ENCODE measurements around the gene DGKG. TPM values are rescaled to one million over a fixed set of nuclear protein-coding genes. Genes with fewer than 3 reads are reported as not detected.

Gene DGKG
- total RNA-seq, 4 donors from 2014 or later = 1.3 to 5.7 (median 2.3) TPM

DNA sequence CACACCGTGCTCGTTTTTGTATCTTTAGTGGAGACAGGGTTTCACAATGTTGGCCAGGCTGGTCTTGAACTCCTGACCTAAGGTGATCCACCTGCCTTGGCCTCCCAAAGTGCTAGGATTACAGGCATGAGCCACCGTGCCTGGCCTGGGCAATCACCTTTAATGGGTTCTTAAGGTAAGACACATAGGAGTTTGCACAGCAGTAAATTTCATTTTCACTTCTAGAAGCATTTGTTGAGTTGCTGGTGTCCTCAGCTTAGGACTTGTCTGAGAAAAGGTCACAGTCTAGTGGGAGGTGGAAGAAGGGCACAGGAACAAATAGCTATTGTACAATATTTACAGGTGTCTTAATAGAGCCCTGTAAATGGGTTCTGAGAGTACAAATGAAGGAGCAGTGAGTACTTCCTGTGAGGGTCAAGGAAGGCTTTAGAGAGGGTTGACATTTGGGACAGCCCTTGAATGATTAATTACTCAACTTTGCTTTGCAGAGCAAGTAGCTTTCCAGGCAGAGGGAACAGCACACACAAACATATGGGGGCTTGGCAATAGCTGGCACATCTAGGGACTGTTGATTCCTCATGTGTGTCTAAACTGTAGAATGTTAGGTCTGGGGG lies 244.4 kb downstream of the DGKG start:
- 90 to 95% methylated on average over 3 of the region's 3 CpGs for WGBS, 2 donors

DNA sequence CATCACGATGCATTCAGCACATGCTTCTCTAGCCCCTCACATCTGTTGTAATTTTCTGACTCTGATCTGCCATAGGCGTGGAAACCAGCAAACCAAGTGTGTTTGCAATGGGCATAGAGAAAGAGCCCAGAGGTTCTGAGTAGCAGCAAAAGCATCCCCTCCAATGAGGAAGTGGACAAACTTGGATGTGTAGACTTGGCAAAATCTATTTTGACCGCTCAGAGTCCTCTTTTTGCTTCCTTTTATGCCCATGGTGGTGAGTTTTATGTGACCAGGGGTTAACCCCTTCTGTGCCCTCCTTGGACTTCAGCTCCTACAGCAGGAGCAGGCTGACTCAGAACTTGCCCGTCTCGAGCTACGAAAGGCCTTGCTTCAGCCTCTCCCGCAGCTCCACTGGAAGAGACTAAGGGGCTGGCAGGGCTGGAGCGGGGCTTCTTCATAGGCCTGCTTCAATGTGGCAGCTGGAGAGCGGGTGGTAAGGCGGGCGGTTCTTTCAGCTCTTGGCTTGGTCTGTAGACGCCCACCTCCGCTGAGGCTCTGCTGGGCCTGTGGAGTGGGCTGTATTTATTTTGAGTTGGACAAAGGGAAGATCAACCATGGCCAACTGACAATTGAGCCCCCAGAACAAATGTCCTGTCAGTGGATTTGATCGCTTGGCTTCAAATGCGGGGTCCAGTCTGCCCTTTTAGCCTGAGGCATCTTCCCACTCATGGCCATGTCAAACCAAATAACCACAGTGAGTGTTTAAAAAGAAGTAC lies 246.6 kb downstream of the DGKG start:
- no peak overlapping the region for H3K27ac ChIP-seq
- H3K27me3 ChIP-seq = peaks cover 0 to 16% of the 10 kb centered on the region in 2 donors
- no peak for DNase-seq (ENCODE audit: low spot score in 2 of 2)
- no peaks in the 10 kb centered on the region for H3K9me3 ChIP-seq
- H3K4me3 ChIP-seq = no peak overlapping the region
- H3K36me3 ChIP-seq = no peaks in the 10 kb centered on the region
- TF ChIP-seq, protein P1, sequence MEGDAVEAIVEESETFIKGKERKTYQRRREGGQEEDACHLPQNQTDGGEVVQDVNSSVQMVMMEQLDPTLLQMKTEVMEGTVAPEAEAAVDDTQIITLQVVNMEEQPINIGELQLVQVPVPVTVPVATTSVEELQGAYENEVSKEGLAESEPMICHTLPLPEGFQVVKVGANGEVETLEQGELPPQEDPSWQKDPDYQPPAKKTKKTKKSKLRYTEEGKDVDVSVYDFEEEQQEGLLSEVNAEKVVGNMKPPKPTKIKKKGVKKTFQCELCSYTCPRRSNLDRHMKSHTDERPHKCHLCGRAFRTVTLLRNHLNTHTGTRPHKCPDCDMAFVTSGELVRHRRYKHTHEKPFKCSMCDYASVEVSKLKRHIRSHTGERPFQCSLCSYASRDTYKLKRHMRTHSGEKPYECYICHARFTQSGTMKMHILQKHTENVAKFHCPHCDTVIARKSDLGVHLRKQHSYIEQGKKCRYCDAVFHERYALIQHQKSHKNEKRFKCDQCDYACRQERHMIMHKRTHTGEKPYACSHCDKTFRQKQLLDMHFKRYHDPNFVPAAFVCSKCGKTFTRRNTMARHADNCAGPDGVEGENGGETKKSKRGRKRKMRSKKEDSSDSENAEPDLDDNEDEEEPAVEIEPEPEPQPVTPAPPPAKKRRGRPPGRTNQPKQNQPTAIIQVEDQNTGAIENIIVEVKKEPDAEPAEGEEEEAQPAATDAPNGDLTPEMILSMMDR (IDR thresholded peaks at IDR 0.05) = no peak
- TF ChIP-seq EP300 (IDR thresholded peaks at IDR 0.05) = peak in 1 of 2 donors; percentile 34
- H3K4me1 ChIP-seq = peaks cover 0 to 9% (median 6%) of the 10 kb centered on the region in 4 donors
- WGBS, 2 donors = 84 to 88% methylated on average over 15 of the region's 15 CpGs

More for the DNA sequence above, 244.4 kb downstream of the DGKG start:
- Histone ChIP-seq H3K4me3 (no peak overlapping the region), H3K36me3 (no peaks in the 10 kb centered on the region), H3K4me1 (no peaks in the 10 kb centered on the region), H3K27me3 (peaks cover 0 to 10% of the 10 kb centered on the region in 2 donors), H3K27ac (no peak overlapping the region), H3K9me3 (no peaks in the 10 kb centered on the region)
- TF ChIP-seq, protein P1 (IDR thresholded peaks at IDR 0.05) = no peak
- no peak for DNase-seq (ENCODE audit: low spot score in 2 of 2)

DNA sequence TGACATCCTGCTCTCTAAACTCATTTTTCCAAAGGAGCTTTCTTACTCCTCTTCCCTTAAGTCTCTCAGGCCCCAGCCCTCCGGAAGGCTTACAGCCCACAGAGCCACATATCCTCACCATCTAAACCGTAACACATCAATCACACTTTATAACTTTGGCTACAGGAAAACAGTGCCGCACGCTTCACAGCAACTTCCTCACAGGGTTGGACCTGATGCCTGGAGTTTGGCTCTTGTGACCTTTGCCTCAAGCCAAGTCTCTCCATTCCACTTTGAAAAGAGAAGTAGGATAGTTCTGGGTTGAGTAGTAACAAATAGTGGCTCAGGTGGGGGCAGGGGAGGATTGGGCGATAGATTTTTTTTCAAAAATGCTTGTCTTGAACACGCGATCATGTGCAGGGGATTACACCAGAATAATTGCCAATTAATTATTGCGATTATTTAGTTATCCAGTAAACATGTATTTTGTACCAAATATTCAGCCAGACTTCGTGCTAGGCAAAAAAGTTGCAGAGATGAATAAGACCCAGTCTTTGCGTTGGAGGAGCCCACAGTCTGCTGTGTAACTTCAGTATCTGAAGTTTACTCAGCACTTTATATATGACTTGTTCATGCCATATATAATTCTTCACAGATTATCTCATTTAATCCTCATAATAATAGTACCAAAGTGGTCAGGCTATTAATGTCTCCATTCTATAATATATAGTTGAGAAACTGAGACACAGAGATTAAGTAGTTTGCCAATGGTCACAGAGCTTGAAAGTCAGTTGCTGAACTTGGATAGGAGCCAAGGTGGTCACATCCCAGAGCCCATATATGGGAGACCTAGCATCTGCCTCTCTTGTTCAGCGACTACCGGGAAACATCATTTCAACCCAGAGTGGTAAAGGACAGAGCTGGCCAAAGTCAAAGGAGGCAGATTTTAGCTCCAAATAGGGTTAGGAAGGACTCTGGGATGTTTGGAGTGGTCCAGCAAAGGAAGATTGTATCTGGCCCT lies 250.8 kb downstream of the DGKG start:
- WGBS, 2 donors = 74 to 75% methylated on average over 12 of the region's 12 CpGs
- H3K4me1 ChIP-seq = peaks cover 0 to 35% (median 19%) of the 10 kb centered on the region in 4 donors
- TF ChIP-seq EP300 (IDR thresholded peaks at IDR 0.05) = peak in 1 of 2 donors; percentile 52
- TF ChIP-seq POLR2A (IDR thresholded peaks at IDR 0.05) = no peak
- TF ChIP-seq, protein P1 (IDR thresholded peaks at IDR 0.05) = no peak
- H3K9me3 ChIP-seq = no peaks in the 10 kb centered on the region
- H3K36me3 ChIP-seq = no peaks in the 10 kb centered on the region
- H3K27ac ChIP-seq = no peak overlapping the region
- no peak overlapping the region for H3K4me3 ChIP-seq
- DNase-seq (ENCODE audit: low spot score in 2 of 2) = no peak
- peaks cover 0 to 16% of the 10 kb centered on the region in 2 donors for H3K27me3 ChIP-seq

DNA sequence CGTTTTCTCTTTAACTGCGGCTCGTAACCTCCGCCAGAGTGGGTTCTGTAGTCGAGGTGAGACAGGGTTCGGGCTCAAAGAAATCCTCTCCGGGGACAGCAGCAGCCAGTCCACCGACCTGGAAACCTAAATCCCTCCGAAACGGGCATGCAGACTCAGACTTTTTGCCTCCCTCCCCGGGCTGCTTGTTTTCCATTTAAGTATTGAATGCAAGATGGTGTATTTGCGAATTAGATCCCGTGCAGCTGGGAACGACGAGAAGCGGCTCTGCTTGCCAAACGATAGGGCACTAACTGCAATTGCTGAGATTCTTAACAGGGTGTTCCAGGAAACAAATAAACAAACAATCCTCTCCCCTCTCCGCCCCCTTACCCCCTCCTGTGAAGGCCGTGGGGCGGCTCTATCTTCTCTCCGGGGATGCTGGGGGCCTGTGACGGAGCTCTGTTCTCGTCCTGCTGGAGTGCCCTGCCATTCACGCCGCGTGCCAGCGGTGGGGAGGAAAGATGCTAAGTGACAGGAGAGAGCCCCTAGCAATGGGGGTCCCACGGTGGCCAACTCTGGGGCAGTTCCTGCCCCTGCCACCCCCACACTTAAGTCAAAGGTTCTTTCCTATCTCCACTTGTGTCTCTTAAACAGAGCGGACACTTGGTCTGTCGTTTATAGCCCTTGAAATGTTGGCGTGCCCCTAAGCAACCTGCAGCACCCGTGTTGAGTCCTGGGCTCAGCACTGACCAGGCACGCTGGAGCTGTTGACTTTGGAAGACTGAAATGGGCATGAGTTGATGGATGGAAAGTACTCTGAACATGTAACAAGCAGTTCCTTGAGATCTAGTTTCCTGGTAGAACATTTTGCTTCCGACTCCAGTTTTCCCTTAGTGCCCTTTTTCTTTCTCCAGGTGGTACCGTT lies 251.9 kb downstream of the DGKG start:
- H3K4me3 ChIP-seq = peak overlapping the region; percentile 43 to 84 (median 67)
- WGBS, 2 donors = 6 to 9% methylated on average over 26 to 35 of the region's 35 CpGs
- TF ChIP-seq, protein P1 (IDR thresholded peaks at IDR 0.05) = no peak
- TF ChIP-seq EP300 (IDR thresholded peaks at IDR 0.05) (no peak), POLR2A (IDR thresholded peaks at IDR 0.05) (no peak)
- peaks cover 0 to 6% of the 10 kb centered on the region in 2 donors for H3K27me3 ChIP-seq
- no peaks in the 10 kb centered on the region for H3K9me3 ChIP-seq
- peaks cover 0 to 35% (median 19%) of the 10 kb centered on the region in 4 donors for H3K4me1 ChIP-seq
- peak overlapping the region; percentile 40 to 86 (median 83) for H3K27ac ChIP-seq
- DNase-seq (ENCODE audit: low spot score in 2 of 2) = no peak
- H3K36me3 ChIP-seq = no peaks in the 10 kb centered on the region

Measured in tibial nerve (tissue), 4 donors.